NCI-H146 treated with DMSO at 0.1 percent for 48 hours (cell line): ENCODE measurements around the gene KRTAP1-4.
"Not testable (repeated sequence)": the region's sequence is repeated elsewhere in the genome, so short reads cannot be mapped to it uniquely, and the experiment has no call there.

Source experiments
- DNase-seq: peaks from one replicate; lab custom pipeline; 2025; ENCODE audit not compliant: unreplicated experiment; lab: John Stamatoyannopoulos, UW

Gene KRTAP1-4

DNA sequence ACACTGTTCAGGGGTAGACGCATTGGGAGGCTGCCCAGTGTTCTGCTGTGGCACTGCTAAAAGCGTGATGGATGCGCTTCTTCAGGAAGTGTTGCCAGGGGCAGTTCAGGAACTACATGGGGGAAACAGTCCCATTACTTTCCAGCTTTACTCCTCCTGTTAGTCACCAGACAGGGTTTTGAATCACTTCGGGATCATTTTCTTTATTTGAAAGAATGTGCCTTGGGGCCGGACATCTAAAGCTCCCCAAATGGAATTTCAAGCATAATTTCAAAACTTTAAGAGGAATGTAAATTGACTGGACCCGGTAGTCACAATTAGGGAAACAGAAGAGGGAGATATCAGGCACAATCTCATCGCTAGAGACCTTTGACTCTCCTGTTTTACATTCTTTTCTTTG is 18.4 kb upstream of the KRTAP1-4 start:
- no peak for DNase-seq

DNA sequence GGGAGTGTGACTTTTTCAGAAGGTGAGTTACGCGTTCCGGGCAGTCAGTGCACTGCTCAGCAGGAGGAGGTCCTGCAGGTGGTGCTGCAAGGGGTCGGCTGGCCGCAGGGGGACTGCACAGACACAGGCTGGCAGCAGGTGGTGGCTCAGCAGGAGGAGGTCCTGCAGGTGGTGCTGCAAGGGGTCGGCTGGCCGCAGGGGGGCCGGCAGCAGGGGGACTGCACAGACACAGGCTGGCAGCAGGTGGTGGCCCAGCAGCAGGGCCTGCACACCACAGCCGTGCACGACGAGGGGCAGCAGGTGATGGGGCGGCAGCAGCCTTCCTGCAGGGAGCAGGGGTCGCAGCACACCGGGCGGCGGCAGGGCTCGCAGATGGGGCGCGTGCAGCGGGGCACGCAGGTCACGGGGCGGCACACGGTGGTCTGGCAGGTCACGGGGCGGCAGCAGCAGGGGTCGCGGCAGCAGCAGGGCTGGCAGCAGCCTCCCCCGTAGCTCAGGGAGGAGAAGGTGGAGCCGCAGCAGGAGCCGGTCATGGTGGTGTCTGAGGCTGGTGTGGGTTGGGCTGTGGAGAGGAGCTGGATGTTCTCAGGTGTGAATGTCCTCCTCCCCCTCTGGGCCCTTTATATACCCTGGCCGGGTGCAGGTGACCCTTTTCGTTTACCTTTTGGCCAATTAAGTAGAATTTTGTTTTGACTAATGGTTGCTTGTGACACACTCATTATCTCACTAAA is 16.9 kb upstream of the KRTAP1-4 start, which contains the start of gene KRTAP2-1:
TSS of gene KRTAP2-1 (minus strand) at position 582 of the 731 bp plus-strand sequence. CDS start at position 533, 49 bp downstream.
- DNase-seq: not testable (repeated sequence)

DNA sequence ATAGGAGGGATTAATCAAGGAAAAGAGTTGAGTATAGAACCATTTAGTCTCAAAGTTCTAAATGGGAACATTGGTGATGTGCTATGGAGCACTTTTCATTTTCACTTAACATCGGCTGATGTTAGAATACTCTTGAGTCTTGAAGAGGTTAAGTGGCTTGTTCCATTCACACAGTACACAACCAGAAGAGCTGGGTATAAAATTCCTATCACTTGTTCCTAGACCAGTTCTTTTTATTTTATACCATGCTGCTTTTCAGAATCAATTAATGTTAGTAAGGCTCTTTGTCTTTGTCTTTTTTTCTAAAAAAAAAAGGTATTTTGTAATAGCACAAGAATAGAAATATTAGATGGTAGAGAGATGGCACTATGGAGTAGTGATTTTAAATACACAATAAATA is 13.0 kb upstream of the KRTAP1-4 start:
- DNase-seq: no peak

DNA sequence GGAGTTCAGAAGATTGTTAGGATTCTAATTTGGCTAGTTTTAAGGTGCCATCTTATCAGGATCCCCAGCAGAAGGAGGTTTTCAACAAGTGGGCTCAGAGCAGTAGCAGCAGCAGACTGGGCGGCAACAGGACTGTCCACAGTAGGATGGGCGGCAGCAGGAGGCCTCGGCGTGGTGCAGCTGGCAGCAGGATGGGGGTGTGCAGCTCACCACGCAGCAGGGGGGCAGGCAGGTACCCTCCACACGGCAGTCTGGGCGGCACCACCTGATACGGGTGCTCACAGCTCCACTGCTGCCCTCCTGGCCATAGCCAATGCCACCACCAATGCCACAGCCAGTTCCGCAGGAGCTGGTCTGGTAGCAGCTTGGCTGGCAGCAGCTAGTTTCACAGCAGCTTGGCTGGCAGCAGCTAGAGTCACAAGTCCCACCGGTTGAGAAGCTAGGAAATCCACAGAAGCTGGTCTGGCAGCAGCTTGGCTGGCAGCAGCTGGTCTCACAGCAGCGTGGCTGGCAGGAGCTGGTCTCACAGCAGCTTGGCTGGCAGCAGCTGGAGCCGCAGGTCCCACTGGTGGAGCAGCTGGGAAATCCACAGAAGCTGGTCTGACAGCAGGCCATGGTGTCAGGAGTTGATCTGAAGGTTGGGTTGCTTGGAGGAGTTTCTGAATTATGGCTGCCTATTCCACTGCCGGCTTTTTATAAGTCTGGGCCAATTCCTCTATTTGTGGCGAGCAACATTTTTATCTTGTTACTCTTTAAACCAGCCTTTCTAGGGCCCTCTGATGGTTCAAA is 11.0 kb upstream of the KRTAP1-4 start, which contains the start of gene KRTAP1-1:
TSS of gene KRTAP1-1 (minus strand) at position 668 of the 789 bp plus-strand sequence. CDS start at position 615, 53 bp downstream.
- DNase-seq: not testable (repeated sequence)

DNA sequence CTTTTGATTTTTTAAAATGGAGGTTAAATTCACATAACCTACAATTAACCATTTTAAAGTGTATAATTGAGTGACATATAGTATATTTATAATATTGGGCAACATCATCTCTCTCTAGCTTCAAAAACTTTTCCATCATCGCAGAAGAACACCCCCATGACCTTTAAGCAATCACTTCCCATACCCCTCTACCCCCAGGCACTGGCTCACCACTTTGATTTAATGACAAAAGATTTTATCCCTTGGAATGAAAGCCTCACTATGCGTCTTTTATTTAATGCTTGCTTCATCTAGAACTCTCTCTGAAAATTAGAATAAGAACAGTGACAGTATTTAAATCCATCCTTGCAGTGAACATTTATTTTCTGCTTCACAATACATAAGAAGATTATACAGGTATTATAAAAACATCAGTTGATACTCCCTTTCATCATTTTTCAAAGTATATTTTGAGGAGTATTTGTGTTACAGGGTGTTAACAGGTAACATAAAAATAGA is 7.9 kb upstream of the KRTAP1-4 start:
- no peak for DNase-seq

DNA sequence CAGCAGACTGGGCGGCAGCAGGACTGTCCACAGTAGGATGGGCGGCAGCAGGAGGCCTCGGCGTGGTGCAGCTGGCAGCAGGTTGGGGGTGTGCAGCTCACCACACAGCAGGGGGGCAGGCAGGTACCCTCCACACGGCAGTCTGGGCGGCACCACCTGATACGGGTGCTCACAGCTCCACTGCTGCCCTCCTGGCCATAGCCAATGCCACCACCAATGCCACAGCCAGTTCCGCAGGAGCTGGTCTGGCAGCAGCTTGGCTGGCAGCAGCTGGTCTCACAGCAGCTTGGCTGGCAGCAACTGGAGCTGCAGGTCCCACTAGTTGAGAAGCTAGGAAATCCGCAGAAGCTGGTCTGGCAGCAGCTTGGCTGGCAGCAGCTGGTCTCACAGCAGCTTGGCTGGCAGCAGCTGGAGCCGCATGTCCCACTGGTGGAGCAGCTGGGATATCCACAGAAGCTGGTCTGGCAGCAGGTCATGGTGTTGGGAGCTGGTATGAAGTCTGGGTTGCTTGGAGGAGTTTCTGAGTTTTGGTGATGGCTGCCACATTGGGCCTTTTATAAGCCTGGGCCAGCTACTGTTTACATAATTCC is 4.4 kb upstream of the KRTAP1-4 start, which contains the start of gene KRTAP1-3:
TSS of gene KRTAP1-3 (minus strand) at position 529 of the 590 bp plus-strand sequence. CDS start at position 476, 53 bp downstream.
- DNase-seq: peak; percentile 26

DNA sequence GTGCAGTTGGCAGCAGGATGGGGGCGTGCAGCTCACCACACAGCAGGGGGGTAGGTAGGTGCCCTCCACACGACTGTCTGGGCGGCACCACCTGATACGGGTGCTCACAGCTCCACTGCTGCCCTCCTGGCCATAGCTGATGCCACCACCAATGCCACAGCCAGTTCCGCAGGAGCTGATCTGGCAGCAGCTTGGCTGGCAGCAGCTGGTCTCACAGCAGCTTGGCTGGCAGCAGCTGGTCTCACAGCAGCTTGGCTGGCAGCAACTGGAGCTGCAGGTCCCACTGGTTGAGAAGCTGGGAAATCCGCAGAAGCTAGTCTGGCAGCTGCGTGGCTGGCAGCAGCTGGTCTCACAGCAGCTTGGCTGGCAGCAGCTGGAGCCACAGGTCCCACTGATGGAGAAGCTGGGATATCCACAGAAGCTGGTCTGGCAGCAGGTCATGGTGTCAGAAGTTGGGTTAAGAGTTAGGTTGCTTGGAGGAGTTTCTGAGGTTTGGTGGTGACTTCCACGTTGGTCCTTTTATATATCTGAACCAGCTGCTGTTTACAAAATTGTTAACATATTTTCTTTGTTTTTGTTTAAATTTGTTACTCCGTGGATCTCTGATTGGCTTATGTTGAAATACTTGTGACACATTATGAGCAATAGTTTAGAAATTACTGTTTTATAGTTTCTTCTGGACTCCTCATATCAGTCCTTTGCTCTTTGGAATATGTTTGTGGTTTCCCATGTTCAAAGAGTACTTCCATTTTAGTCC is 3.1 kb downstream of the KRTAP1-4 start, which contains the start of gene KRTAP1-5:
TSS of gene KRTAP1-5 (minus strand) at position 494 of the 757 bp plus-strand sequence. CDS start at position 441, 53 bp downstream.
- no peak for DNase-seq

DNA sequence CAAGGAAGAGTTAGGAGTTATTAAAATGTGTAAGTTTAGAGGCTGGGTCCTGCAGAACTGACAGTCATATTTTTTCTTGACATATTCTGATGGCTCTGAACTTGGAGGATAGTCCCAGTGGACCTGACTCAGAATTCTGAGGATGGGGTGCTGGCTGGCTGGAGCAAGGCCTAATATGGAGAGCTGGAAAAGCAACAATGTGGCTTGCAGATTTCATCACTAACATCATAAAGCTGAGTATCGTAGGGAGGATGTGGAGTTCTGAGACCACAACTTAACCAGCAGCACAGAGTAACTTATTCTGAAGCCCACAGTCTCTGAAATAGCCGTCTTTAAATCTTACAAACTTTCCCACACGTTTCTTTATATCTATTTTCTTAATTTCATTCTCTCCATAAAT is 5.3 kb downstream of the KRTAP1-4 start:
- DNase-seq: no peak

DNA sequence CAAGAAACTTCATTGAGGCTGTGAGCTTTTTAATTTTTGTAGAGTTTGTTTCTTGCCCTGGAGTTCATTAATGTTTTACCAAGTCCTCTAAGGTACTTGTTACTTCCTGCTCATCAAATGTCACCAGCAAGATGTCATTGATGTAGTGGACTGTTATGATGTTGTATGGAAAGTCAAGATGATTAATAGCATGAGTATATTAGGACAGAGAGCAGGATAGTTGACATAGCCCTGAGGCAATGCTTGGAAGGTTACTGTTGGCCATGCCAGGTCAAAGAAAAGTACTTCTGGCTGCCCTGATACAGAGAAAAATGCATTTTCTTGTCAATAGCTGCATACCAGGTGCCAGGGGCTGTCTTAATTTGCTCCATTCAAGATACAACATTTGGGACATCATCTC is 9.7 kb downstream of the KRTAP1-4 start:
- peak; percentile 85 for DNase-seq

DNA sequence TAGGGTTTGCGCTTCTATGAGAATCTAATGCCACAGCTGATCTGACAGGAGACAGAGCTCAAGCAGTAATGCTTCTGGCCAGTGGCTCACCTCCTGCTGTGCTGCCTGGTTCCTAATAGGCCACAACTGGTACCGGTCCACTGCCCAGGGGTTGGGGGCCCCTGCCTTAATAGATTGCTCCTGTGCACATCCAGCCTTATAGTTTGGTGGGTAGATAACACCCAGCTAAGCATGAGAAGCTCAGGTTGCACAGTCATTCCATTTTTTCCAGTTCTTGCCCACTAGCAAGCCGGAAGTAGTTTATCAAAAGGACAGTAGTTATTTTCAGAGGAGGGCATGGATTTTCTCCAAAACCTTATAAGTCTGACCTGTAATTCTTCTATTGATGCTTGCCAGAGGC is 10.6 kb downstream of the KRTAP1-4 start:
- DNase-seq: no peak

DNA sequence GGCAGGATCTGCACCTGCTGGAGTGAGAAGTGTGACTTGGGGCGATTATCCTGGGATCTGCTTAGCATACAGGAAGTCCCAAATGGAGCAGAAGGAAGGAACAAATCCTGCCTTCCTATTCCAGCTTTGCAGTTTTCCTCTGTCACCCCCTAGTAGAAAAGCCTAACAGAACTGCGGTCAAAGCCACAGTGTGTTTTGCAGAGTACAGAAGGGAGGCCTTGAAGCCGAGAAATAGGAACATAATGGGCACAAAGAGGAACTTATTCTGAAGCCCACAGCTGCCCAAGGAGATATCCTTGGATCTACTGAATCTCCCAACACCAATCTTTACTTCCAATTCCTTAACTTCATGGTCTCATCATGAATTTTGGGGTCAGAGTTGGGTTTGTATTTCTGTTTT is 11.5 kb downstream of the KRTAP1-4 start:
- DNase-seq: no peak

DNA sequence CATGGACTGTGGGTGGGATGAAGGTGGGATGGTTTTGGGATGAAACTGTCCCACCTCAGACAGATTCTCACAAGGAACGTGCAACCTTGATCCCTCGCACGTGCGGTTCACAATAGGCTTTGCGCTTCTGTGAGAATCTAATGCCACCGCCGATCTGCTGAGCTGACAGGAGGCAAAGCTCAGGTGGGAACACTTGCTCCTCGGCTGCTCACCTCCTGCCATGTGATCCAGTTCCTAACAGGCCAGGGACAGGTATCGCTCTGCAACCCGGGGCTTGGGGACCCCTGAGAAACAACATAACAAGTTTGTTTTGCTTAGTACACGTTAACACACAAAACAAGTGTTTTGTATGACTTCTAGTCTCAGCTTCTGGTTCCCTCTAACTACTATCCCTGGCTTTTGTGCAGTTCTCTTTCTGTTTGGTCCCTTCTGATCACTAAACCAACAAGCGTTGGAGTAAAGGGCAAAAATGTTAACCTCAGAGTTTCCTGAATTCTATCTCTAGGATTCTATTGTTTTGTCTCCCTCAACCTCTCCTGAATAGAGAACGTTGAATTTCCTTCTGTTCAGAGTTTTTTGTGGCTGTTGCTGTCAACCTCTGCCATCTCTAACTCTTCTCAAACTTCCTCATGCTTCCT is 13.3 kb downstream of the KRTAP1-4 start:
- DNase-seq: no peak

DNA sequence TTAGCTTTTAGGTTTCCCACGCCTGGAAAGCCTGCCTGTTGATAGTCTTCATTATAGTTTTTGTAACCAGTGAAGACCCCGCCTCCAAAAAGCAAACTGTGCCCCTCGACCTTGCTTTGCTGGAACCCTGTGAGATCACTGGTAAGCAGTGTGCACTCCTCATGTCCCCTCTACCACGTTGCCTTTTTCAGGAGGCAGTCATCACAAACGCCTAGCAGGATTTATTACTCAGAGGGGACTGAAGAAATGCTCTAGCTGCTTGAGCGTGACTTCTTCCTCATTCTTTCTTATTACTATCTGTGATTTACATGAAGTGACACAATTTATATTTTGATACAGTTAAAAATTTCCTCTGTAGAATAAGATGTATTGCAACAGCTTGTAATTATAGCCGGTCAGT is 14.5 kb downstream of the KRTAP1-4 start:
- no peak for DNase-seq

DNA sequence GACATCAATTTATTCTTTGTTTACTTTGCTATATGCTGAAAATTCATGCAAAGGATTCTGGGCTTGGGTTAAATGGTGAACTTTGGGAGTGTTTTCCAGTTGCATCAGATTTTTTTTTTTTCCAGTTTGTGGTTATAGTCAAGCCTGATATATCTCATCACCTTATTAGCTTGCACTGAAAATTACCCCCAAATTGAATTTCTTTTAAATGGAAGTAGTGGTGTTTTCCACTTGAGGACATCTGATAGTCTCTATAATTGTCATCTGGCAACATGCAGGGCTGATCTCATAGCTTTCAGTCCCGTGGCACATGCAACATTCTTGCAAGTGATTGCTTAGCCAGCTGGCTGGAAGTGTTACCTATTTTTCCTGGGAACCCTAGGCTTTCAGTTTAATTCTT is 16.4 kb downstream of the KRTAP1-4 start:
- no peak for DNase-seq

DNA sequence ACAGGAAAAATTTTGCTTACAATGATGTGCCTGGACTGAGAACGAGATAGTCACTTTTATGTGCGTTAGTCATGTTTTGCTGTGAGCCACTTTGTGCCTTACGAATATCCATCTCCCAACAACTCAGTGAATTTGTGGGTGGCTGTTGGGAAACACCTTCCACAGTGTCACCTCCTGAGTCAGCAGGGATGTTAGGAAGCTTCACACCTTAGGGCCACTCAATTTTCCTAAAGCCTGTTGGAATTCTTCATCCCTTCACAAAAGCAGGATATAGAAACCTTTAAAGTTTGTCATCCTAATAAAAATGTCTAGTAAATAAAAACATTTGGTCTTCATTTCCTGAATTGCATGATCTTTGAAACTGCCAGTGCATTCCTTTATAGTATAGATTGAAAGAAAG is 16.8 kb downstream of the KRTAP1-4 start:
- no peak for DNase-seq

DNA sequence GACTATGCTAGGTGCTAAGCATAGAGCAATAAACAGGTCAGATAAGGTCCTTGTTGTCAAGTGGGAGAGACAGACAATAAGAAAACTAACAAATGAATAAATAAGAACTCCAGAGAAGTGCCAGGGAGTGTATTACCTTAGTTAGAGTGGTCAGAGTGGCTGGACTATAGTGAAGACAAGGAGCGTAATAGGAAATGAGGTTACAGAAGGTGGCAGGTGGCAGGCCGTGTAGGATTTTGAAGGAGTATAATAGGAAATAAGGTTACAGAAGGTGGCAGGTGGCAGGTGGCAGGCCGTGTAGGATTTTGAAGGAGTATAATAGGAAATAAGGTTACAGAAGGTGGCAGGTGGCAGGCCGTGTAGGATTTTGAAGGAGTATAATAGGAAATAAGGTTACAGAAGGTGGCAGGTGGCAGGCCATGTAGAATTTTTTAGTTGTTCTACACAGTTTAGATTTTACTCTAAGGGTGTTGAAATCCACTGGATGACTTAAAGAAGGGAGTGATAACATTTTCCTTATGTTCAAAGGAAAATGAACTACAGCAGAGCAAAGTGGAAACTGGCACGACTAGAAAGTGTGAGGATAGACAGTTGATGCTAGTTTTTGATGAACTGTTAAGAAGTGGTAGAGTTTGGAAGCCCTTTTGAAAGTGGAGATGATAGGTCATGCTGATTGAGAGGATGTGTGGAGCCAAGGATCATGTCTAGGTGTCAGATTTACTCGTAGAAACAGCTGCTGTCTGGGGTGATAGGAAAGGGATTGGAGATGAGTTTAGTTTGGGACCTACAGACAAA is 17.5 kb downstream of the KRTAP1-4 start:
- DNase-seq: no peak

DNA sequence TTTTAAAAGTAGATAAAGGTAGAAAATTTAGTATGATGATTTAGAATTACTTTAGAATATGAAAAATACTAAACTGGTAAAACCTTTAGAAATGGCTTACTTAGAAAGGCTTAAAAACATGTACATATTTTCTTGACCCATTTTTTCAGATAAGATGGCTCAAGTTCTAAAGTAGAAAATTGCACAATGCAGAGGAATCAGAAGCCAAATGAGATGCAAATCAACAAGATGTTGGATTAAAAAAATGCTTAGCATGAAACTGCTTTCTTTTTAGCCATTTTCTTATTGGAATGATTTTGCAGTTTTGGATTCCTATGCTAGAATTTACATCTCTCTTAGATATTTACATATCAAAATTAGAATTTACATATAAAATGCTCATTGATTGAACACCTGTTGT is 19.6 kb downstream of the KRTAP1-4 start:
- no peak for DNase-seq

DNA sequence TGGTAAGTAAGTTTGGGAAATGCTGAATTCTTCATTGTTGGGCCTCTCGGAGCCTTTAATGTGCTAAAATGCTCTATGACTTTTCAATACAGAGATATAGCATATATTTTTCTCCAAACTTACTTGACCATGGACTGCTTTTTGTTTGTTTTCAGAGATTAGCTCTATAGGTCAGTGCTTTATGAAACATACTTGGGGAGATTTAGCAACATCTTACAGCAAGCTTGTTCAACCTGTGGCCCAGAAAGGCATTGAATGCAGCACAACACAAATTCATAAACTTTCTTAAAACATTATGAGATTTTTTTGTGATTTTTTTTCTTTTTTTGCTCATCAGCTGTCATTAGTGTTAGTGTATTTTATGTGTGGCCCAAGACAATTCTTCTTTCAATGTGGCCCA is 20.1 kb downstream of the KRTAP1-4 start:
- DNase-seq: no peak

DNA sequence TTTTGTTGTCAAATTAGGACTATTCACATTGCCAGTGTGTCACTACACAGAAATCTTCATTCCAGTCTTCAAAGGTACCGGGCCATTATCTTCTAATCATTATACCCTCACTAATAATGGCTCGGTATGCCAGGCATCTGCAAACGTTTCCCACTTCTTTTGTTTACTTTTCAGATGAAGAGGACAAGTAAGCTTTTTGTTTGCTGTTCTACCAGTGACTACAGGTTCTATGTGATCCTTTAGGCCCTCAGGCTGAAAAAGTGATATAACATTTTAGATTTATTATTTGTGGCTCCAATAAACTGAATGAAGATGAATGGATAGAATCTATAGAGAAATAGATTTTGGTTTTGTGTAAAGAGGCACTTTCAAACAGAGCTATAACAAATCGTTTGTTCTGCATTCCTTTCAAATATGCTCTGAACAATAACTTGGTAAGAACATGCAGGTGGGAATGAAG is 20.7 kb downstream of the KRTAP1-4 start:
- DNase-seq: peak; percentile 21
